GM10847 (cell line): Measurements from ENCODE around the gene N4BP2L2.

ENCODE experiments used
- POLR2A ChIP-seq: IDR thresholded peaks from 2 replicates; pipeline ENCODE4 v1.6.1; 2011; ENCODE audit not compliant: insufficient read length; ENCODE audit errors: extremely low read depth

Gene N4BP2L2

GRCh38 chr13:32391101-32391619 is 147.4 kb downstream of the N4BP2L2 start:
- TF ChIP-seq POLR2A, result no peak

- TF ChIP-seq POLR2A, result no peak
Observed at GRCh38 chr13:32390484-32390883, 148.1 kb downstream of the N4BP2L2 start.

DNA sequence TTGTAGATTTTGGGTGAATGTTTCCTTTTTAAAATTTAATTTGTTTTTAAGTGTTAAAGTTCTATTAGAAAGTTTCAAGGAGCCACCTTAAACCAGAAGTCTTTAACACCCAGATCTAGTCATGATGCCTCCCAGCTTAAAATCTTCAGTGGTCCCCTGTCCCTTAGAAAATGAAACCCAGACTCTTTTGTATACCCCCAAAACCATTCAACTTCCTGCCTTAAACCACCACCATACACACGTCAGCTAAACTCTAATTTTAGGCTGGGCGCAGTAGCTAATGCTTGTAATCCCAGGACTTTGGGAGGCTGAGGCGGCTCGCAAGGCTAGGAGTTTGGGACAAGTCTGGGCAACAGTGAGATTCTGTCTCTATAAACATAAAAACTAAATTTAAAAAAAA is 148.5 kb downstream of the N4BP2L2 start:
- no peak for TF ChIP-seq POLR2A

- no peak for TF ChIP-seq POLR2A
Observed at GRCh38 chr13:32385410-32385809, 153.2 kb downstream of the N4BP2L2 start.

DNA sequence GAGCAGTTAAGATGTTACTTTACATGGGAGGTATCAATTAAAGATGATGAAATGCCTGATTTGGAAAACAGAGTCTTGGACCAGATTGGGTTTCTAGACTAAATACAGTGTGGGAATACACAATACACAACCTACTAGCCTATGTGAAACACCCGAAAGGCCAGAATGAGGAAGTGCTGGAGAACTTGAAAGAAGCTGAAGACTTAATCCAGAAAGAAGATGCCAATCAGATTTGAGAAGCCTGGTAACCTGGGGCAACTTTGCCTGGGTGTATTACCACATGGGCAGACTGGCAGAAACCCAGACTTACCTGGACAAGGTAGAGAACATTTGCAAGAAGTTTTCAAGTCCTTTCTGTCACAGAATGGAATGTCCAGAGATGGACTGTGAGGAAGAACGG is 153.9 kb downstream of the N4BP2L2 start:
- TF ChIP-seq POLR2A, result no peak

GRCh38 chr13:32383836-32384618 is 154.6 kb downstream of the N4BP2L2 start:
- no peak for TF ChIP-seq POLR2A
